CD4-positive, alpha-beta T cell treated with Interleukin-12 subunit alpha and Interleukin-12 subunit beta, for 1 hour (primary cell): ENCODE measurements around the gene LSP1.
"Not testable (repeated sequence)": the region's sequence is repeated elsewhere in the genome, so short reads cannot be mapped to it uniquely, and the experiment has no call there.

Source experiments
- DNase-seq: peaks from one replicate; pipeline ENCODE4 v3.0.0-alpha.2; 2020

Gene LSP1

DNA sequence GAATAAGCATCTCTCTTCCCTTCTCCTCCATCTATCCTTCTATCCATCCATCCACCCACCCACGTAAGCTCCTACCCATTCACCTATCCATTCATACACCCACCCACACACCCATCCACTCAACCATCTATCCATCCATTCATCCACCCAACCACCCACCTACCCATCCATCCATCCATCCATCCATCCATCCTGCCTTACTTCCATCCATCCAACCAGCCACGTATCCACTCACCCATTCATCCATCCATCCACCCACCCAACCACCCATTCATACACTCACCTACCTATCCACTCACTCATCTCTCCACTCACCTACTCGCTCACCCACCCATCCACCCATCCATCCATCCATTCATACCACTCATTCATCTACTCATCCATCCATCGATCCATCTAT lies 79.8 kb downstream of the LSP1 start:
- no peak for DNase-seq

DNA sequence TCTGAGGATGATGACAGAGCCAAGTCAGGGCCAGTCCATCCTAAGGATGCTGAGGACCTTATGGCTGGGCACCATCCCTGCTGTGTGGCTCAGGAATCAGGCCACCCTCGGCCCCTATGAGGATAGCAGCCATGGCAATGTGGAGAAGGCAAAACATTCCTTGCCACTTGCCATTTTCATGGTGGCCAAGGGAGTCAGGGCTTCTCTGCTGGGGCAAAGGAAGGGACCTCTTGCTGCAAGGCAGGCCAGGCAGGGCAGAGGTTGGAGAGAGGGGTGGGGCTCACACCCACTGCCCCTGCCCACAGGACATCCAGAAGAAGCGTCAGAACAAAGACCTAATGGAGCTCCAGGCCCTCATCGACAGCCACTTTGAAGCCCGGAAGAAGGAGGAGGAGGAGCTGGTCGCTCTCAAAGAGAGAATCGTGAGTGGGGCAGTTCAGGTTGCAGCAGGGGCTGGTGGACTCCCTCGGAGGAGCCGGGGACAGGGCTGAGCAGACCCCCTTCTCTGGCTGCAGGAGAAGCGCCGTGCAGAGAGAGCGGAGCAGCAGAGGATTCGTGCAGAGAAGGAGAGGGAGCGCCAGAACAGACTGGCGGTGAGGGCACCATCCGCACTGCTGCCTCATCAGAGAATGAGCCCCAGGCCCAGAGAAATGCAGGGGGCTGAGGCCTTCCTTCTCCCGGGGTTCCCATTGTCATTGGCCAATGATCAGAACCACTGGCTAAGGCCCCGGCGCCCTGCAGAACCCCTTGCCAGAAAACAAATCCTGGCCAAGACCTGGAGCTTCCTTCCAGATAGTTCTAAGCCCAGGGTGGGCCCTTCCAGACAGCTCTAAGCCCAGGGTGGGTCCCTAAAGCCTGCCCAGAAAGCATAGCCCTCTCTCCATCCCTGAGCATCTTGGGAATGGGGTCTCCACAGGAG lies 80.8 kb downstream of the LSP1 start:
- no peak for DNase-seq

DNA sequence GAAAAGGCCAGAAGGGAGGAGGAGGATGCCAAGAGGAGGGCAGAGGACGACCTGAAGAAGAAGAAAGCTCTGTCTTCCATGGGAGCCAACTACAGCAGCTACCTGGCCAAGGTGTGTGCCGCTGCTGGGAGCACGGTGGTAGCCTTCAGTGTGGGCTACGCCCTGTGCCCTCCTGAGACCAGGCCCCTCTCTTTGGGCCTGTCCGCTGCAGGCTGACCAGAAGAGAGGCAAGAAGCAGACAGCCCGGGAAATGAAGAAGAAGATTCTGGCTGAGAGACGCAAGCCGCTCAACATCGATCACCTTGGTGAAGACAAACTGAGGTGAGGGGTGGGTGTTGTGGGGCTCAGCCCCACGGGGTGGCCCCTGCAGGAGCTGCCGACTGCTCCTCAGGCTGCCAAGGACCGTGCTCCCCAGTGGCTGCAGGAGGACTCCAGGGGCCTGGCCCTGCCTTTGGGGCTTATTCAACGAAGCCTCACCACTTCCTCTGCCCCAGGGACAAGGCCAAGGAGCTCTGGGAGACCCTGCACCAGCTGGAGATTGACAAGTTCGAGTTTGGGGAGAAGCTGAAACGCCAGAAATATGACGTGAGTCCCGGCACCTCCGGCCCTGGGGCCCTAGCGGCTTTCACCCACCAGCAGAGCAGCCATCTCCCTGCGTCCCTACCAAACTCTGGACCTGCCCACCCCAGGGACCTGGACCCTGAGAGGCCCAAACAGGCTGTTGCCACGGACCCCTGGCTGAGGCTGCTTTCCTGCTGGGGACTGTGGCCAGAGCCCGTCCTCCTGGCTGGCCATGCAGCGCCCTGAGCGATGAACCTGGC lies 81.7 kb downstream of the LSP1 start:
- no peak for DNase-seq

DNA sequence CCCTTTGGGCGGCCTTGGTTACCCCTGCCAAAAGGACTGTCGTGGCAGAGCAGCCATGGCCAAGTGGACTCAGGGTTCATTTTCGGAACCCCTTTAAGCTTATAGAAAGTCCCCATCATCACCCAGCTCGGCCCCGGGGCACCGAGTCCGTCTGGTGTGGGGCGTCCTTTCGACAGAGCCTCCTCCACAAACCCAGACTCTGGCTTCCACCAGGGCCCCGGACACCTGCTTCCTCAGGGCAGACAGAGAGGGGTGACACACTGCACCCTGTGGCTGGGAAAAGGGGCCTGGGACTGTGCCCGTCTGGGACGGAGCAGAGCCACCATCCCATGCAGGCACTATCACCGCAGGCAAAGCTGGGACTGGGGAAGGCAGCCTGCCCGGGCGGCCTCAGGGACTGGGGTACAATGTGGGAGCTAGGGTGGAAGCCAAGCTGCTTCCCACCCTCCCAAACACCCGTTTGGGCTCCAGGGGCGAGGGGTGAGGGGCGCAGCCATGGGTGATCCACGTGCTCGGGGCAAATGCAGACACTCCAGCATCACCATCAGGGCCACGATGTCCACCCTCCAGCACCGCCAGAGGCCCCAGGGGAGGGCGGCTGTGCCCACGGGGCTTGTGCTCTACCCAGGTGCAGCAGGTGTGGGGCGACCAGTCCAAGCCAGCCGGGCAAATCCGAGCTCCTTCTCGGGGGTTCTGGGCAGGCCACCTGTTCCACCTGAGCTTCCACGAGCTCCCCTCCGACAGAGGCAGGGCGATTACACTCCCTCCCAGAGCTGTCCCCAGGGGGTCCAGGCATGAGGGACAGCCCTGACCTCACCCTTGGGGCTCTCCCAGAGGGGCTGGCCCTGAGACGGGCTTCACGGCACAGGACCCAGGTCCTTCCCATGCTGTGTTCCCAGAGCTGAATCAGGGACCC lies 82.5 kb downstream of the LSP1 start:
- DNase-seq = no peak

DNA sequence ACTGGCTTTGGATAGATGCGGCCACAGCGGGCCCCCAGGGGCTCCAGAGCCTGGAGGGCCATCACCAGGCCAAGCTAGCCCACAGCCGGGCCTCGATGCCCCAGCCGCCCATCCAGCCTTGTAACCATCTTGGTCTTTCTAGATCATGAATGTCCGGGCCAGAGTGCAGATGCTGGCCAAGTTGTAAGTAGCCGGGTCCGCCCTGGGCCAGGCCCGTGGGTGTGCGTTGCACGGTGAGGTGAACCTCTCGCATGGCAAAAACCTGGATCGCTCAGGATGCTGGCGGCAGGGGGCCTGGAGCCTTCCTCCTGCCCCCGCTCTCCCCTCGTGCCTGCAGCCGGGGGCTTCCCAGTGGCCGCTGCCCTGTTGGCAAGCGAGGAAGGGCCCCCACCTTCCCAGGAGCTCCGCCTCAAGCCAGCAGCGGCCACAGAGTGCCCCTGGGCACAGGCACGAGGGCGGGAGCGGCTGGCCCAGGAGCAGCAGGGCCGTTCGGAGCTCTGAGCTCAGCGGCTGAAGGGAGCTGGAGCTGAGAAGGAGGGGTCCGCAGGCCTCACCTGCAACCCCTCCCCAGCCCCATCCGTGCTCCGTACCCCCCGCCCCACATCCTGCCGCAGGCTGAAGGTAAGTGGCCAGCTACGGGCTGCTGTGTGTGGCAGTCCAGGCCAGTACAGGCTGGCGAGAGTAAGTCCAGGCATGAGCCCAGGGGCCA lies 83.3 kb downstream of the LSP1 start:
- no peak for DNase-seq

DNA sequence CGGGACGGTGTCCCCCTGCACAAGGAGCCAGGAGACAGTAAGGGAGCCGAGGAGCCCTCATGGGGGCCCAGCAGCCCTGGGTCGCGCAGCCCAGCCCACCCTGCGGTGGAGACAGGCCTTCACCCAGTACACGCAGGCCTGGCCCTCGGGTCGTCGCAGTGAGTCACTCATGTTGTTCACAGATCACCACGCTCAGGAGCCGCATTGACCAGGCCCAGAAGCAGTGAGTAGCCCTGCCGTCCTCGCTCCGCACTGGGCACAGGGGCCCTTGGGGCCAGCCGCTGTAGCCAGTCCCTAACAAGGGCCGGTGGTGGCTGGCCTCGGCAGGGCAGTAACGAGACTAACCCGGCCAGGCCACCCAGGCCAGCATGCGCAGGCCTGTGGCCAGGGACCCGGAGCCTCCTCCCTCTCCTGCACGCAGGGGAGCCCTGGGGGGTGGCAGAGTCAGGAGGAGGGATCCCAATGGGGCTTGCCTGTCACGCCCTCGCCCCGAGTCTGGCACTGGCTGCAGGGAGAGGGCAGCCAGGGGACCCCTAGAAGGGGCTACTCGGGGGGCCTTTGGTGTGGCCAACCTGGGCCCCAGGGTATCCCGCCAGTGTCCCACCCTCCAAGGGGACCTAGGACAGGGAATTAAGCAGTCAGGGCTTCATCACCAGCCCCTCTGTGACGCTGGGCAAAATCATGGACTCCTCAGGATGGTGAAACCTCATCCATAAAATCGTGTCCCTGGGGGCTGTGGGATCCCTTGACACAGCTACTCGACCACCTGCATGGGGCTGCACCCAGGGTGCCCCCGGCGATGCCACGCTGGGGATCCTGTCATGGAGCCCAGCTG lies 84.1 kb downstream of the LSP1 start:
- DNase-seq = no peak

DNA sequence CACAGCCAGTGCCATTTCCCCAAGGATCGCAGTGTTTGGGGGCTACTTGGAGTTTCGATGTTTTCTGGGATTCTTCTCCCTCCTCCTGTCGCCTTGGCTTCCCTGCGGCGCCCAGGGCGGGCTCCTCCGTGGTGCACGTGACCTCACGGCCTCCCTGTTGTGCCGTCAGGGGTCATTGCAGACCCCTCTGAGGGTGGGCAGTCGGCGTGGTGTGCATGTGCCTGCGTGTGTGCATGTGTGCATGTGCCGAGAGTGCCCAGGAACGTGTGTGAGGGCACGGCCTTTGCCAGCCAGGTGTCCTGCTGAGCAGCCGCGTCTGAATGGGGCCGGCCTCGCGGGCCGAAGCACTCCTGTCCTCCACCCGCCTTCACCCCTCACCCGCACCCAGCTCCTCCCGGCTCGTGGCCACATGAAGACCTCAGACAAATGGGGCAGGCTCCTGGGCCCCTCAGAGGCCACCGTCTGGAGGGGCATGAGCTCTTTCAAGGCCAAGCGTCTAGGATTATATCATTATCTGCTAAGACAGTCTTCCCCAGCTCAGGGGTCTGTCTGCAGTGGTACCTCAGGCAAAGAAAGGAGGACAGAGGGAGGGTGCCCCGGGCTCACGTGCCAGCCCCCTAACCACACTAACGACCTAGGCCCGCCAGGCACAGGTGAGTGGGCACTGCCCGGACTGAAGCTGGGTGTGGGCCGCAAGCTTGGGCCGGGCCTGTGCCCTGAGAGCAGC lies 84.9 kb downstream of the LSP1 start:
- no peak for DNase-seq

DNA sequence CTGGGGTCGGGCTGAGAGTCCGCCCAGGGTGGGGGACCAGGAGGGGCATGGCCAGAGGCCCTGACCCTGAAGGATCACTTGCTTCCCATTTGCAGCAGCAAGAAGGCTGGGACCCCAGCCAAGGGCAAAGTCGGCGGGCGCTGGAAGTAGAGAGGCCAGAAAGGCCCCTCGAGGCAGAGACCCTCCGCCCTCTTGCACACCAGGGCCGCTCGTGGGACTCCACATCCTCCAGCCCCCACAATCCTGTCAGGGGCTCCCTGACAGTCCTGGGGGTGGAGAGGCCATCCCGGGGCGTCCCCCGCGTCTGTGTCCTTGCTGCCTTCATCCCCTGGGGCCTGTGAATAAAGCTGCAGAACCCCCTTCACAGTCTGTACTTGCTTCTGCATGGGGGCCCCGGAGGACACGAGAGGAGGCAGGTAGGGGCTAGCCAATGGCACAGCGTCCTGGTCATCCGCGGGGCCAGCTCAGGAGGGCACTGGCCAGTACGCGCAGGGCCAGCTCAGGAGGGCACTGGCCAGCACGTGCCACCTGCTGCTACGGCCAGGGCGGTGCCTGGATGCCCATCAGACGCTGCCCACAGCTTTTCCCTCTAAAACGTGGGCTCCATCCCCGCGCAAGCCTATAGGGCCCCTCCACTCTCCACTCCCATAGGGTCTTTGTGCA lies 85.6 kb downstream of the LSP1 start:
- DNase-seq = no peak

DNA sequence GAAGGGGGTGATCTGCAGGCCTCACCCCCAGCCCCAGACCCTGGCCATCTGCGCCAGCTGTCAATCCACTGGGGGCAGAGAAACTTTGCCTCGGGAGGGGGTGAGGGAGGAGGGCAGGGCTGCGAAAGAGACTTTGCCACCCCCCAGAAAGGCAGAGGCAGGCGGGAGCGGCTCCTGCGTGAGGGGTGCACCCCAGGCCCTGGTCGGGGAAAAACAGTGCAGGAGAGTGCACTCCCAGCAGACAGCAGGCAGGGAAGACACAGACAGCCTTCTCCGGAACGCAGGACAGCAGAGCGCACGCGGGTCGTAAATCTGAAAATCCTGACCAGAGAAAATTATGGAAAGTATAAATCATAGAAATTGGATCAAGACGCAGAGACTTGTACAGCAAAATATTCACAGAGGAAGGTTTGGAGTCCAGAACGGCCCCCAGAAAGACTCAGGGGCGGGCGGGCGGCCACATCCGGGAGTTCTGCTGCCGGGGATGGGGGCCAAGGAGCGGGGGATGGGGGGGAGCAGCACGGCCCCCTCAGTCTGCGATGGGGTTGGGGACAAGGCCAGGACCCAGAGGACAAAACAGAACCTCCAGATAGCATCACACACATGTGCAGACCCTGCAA lies 86.2 kb downstream of the LSP1 start:
- DNase-seq = no peak

DNA sequence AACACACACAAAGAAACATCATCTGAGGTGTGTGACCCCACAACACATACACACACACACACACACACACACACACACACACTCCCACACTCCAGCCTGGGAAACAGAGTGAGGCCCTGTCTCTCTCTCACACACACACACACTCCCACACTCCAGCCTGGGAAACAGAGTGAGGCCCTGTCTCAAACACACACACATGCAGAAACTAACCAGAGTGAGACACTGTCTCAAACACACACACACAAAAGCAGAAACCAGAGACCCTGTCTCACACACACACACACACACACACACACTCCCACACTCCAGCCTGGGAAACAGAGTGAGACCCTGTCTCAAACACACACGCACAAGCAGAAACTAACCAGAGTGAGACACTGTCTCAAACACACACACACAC lies 86.9 kb downstream of the LSP1 start:
- not testable (repeated sequence) for DNase-seq
